GM23338 (cell line): Measurements from ENCODE around the gene KCNJ6. TPM values are rescaled to one million over a fixed set of nuclear protein-coding genes. Genes with fewer than 3 reads are reported as not detected.
A peak's percentile ranks its signal among the peaks of the same experiment; 100 is the strongest.

Experiments
- ATAC-seq: fragments of 200-7000 bp; cut with Tn5 transposase; 3 replicates; pipeline ENCODE4 v1.9.1; 2020
- DNase-seq: peaks from one replicate; pipeline ENCODE4 v3.0.0-alpha.2; 2015; ENCODE audit warnings: low spot score
- H2AFZ ChIP-seq: fragments of 200-600 bp; sonication (generic); 2 replicates; pipeline ENCODE4 v1.8.0; 2016; ENCODE audit warnings: antibody characterized with exemption, mild to moderate bottlenecking, moderate library complexity
- H3F3A ChIP-seq: fragments of 200-600 bp; sonication (generic); replicated peaks from 2 replicates; pipeline ENCODE4 v1.8.0; 2017; ENCODE audit warnings: antibody characterized with exemption, mixed run types, low read depth
- H3K27ac ChIP-seq: fragments of 200-600 bp; sonication (generic); 2 replicates; pipeline ENCODE4 v1.6.1; 2016; ENCODE audit warnings: low read depth
- H3K27me3 ChIP-seq: fragments of 200-600 bp; sonication (generic); 2 replicates; pipeline ENCODE4 v1.8.0; 2016; ENCODE audit warnings: mild to moderate bottlenecking, mixed run types, moderate library complexity; ENCODE audit not compliant: insufficient read depth
- H3K36me3 ChIP-seq: fragments of 200-600 bp; sonication (generic); 2 replicates; pipeline ENCODE4 v1.8.0; 2016; ENCODE audit warnings: mild to moderate bottlenecking; ENCODE audit not compliant: insufficient read depth
- H3K4me1 ChIP-seq: fragments of 200-600 bp; sonication (generic); 2 replicates; pipeline ENCODE4 v1.8.0; 2016; ENCODE audit warnings: mild to moderate bottlenecking, moderate library complexity; ENCODE audit not compliant: insufficient read depth
- H3K4me2 ChIP-seq: fragments of 200-600 bp; sonication (generic); 2 replicates; pipeline ENCODE4 v1.7.1; 2017; ENCODE audit warnings: mixed run types
- H3K4me3 ChIP-seq: fragments of 200-600 bp; sonication (generic); 2 replicates; pipeline ENCODE4 v1.6.1; 2016; ENCODE audit warnings: mixed run types
- H3K79me2 ChIP-seq: fragments of 200-600 bp; sonication (generic); replicated peaks from 2 replicates; pipeline ENCODE4 v1.8.0; 2017; ENCODE audit warnings: mild to moderate bottlenecking; ENCODE audit not compliant: insufficient read depth
- H3K9me2 ChIP-seq: fragments of 200-600 bp; sonication (generic); 2 replicates; pipeline ENCODE4 v1.8.0; 2017; ENCODE audit not compliant: insufficient read depth
- H4K20me1 ChIP-seq: fragments of 200-600 bp; sonication (generic); replicated peaks from 2 replicates; pipeline ENCODE4 v1.8.0; 2017; ENCODE audit warnings: mild to moderate bottlenecking; ENCODE audit not compliant: insufficient read depth
- H3K27ac Mint-ChIP-seq: 2 replicates; pipeline ENCODE4 v1.8.0; 2020; ENCODE audit warnings: inconsistent platforms, mild to moderate bottlenecking, moderate library complexity, mixed read lengths
- H3K27me3 Mint-ChIP-seq: 3 replicates; pipeline ENCODE4 v1.8.0; 2022; ENCODE audit warnings: low read depth, mild to moderate bottlenecking, moderate library complexity, mixed read lengths, inconsistent platforms; ENCODE audit not compliant: insufficient read depth, poor library complexity
- H3K36me3 Mint-ChIP-seq: 3 replicates; pipeline ENCODE4 v1.8.0; 2021; ENCODE audit warnings: low read depth, mild to moderate bottlenecking, inconsistent platforms, moderate library complexity, mixed read lengths
- H3K4me1 Mint-ChIP-seq: 3 replicates; pipeline ENCODE4 v1.8.0; 2020; ENCODE audit warnings: mild to moderate bottlenecking, inconsistent platforms, mixed read lengths
- H3K4me3 Mint-ChIP-seq: 3 replicates; pipeline ENCODE4 v1.8.0; 2021; ENCODE audit warnings: moderate library complexity, mild to moderate bottlenecking, inconsistent platforms, mixed read lengths
- H3K9me3 Mint-ChIP-seq: 3 replicates; pipeline ENCODE4 v1.8.0; 2020; ENCODE audit warnings: moderate library complexity, mild to moderate bottlenecking, inconsistent platforms, mixed read lengths
- CTCF ChIP-seq, 2 experiments: fragments of 200-600 bp in 1 of 2; sonication (generic) in 1 of 2; conservative IDR thresholded peaks; 2 replicates each; pipeline versions ENCODE4 v1.5.1 to v1.6.1; 2016 to 2017; ENCODE audit warnings: antibody characterized with exemption in 2 of 2, low read depth in 2 of 2, mild to moderate bottlenecking in 2 of 2, moderate library complexity in 1 of 2
- ETS1 ChIP-seq: IDR thresholded peaks from 2 replicates; pipeline ENCODE4 v1.6.1; 2016; ENCODE audit warnings: antibody characterized with exemption
- EZH2 ChIP-seq: fragments of 200-600 bp; sonication (generic); IDR thresholded peaks from one replicate; pipeline ENCODE4 v1.8.0; 2017; ENCODE audit warnings: antibody characterized with exemption, mild to moderate bottlenecking, low read depth; ENCODE audit not compliant: unreplicated experiment
- JUNB ChIP-seq: IDR thresholded peaks from one replicate; pipeline ENCODE4 v1.6.1; 2016; ENCODE audit warnings: antibody characterized with exemption; ENCODE audit not compliant: unreplicated experiment
- REST ChIP-seq: IDR thresholded peaks from one replicate; pipeline ENCODE4 v1.6.1; 2018; ENCODE audit warnings: antibody characterized with exemption; ENCODE audit not compliant: unreplicated experiment
- STAT1 ChIP-seq: IDR thresholded peaks from one replicate; pipeline ENCODE4 v1.6.1; 2016; ENCODE audit warnings: antibody characterized with exemption; ENCODE audit not compliant: unreplicated experiment
- ZNF331 ChIP-seq: fragments of 250-450 bp; sonication (Bioruptor Pico); IDR thresholded peaks from 2 replicates; pipeline ENCODE4 v1.5.0; 2020; ENCODE audit warnings: low read depth, mild to moderate bottlenecking, moderate library complexity
- polyA plus RNA-seq: library from polyadenylated mRNA; unstranded; fragments of >200 nt; fragmentation: Nextera tagmentation; extraction: Ambion mirVana; gene quantifications from 2 replicates; pipeline ENCODE4 v1.2.1, GENCODE V29; 2016
- total RNA-seq: library from RNA; depleted of rRNA; stranded (reverse); fragments of >200 nt; shearing (Covaris generic); gene quantifications from 2 replicates; pipeline ENCODE4 v1.2.3, GENCODE V29; 2014

The KCNJ6 gene
- total and polyA plus RNA-seq, 2 experiments from 2014 or later = 0.48 to 0.52 TPM

- TF ChIP-seq REST (no peak), ETS1 (no peak), CTCF (conservative IDR thresholded peaks at IDR 0.05; ENCODE audit: low read depth in 2 of 2) (no peak), EZH2 (no peak)
Observed at GRCh38 chr21:37659874-37660273, 256.4 kb downstream of the KCNJ6 start (continued).

- Histone ChIP-seq H3F3A (no peaks in the 10 kb centered on the region), H3K9me2 (peaks cover 10% of the 10 kb centered on the region), H3K79me2 (no peaks in the 10 kb centered on the region), H2AFZ (peak overlapping the region; percentile 90), H3K27ac (no peak overlapping the region), H3K4me2 (no peak overlapping the region), H3K4me3 (no peak overlapping the region), H3K4me1 (no peaks in the 10 kb centered on the region), H4K20me1 (no peaks in the 10 kb centered on the region), H3K36me3 (peaks cover 2% of the 10 kb centered on the region; the same call in 1 of the 2 replicates), H3K27me3 (no peaks in the 10 kb centered on the region)
- peaks cover 7% of the 10 kb centered on the region; the same call in 1 of the 3 replicates for H3K4me1 Mint-ChIP-seq
- no peak for TF ChIP-seq STAT1
- TF ChIP-seq ZNF331 (CRISPR knock-in tag) = no peak
- TF ChIP-seq JUNB = no peak
- no peak for TF ChIP-seq ETS1
- no peaks in the 10 kb centered on the region for H3K27me3 Mint-ChIP-seq
- peaks cover 2% of the 10 kb centered on the region; the same call in 2 of the 3 replicates for H3K9me3 Mint-ChIP-seq
- no peaks in the 10 kb centered on the region; the same call in 2 of the 3 replicates for H3K36me3 Mint-ChIP-seq
- H3K4me3 Mint-ChIP-seq = no peak overlapping the region
- no peak overlapping the region for H3K27ac Mint-ChIP-seq
- DNase-seq (no peak), ATAC-seq (no peak)
Observed at GRCh38 chr21:37658817-37659458, 257.3 kb downstream of the KCNJ6 start.
